NCI-H510A (cell line): ENCODE data around the gene ZNF605.
"Not testable (repeated sequence)": the region's sequence is repeated elsewhere in the genome, so short reads cannot be mapped to it uniquely, and the experiment has no call there.

ENCODE experiments used
- DNase-seq: peaks from one replicate; lab custom pipeline; 2025; lab: John Stamatoyannopoulos, UW

Gene ZNF605

DNA sequence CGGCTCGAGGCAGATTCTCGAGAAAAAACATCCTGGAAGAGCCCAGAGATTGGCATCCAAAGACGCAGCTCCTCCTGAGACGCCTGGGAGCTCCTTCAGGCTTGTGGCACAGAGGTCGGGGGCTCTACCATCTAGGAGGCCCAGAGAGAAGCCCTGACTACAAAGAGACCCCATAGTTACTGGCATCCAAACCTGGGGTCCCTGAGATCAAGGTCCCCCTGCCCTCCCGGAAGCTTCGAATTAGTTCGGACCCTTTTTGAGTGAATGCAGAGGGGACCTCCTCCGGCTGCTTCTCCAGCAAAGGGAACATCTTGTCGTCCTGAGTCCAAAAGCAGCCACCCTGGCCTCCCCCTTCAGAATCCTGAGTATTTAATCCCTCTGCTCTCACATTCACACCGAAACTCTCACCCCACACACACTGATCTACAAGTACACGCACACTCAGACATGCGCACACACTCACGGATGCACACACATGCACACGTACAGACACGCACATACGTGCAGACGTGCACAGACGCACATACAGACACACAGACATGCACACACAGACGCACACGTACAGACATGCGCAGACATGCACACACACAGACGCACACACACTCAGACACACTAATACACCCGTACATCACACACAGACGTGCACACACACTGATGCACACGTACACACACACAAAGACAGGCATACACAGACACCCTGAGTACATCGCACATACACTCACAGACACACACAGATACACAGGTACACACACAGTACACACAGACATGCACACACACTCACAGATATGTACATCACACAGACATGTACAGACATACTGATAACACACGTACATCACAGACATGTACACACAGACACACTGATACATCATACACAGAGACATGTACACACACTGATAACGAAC lies 5.9 kb downstream of the ZNF605 start:
- no peak for DNase-seq

GRCh38 chr12:132948146-132949066 lies 7.7 kb downstream of the ZNF605 start:
- DNase-seq: no peak

GRCh38 chr12:132946246-132946820 lies 9.8 kb downstream of the ZNF605 start:
- DNase-seq: no peak

- no peak for DNase-seq
These were observed 10.3 kb downstream of the ZNF605 start for GRCh38 chr12:132945806-132946205.

GRCh38 chr12:132942611-132943010 lies 13.5 kb downstream of the ZNF605 start:
- DNase-seq: no peak

- no peak for DNase-seq
These were observed 14.7 kb downstream of the ZNF605 start for GRCh38 chr12:132941336-132941954.

DNA sequence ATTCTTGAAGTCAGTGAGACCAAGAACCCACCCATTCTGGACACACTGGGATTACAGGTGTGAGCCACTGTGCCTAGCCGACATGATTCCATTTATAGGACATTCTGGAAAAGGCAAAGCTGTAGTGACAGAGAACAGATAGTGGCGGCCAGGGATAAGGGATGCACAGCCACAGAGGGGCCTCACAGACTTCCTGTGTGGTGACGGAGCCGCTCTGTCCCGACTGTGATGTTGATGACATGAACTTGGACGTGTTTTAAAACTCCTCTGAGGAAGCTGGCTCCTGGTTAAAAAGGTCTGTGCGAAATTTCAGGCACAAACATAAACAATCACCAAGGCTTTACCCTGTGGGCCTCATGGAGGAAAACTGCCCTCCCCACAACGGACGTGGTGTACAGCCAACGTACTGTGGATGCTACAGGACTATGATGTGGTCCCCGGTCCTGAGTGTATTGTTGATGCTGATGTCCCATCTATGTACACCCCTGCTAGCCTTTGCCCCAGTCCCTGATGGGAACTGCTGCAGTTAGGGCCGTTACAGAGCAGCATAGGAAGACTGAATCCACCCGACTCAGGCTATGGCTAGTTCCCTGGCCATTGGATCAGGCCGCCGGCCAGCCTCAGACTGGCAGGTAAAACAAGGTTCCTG lies 15.9 kb downstream of the ZNF605 start:
- no peak for DNase-seq

DNA sequence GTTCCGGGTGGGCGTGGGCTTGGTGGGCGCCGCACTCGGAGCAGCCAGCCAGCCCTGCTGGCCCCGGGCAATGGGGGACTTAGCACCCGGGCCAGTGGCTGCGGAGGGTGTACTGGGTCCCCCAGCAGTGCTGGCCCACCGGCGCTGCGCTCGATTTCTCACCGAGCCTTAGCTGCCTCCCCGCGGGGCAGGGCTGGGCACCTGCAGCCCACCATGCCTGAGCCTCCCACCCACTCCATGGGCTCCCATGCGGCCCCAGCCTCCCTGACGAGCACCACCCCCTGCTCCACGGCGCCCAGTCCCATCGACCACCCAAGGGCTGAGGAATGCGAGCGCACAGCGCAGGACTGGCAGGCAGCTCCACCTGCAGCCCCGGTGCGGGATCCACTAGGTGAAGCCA lies 17.3 kb downstream of the ZNF605 start:
- not testable (repeated sequence) for DNase-seq

DNA sequence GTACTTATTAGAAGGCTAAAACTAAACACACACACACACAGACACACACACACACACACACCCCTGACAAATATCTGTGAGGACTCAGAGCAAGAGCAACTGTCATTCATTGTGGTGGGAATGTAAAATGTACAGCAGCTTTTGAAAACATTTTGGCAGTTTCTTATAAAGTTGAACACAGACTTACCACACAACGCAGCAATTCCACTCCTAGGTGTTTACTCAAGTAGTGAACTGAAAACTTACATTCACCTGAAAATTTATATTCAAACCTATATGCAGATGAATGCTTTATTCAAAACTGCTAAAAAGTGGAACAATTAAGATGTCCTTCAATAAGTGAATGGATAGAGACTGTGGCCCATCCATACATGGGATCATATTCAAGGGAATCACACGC lies 18.6 kb downstream of the ZNF605 start:
- DNase-seq: no peak

GRCh38 chr12:132936921-132937320 lies 19.2 kb downstream of the ZNF605 start:
- not testable (repeated sequence) for DNase-seq

DNA sequence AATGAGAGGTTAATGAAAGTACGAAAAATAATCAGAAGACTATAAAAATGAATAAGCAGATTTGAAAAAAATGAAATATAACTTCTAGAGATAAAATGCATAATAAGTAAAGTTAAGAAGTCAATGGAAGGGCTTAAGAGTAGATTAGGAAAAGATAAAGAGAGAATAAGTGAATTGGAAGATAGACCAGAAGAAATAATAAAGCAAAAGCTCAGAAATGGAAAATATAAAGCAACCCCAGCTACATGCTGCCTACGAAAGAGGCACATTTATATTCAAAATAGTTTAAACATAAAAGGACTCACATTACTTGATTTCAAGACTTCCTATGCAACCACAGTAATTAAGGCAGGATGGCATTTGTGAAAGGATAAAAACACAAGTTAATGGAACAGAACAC lies 19.9 kb downstream of the ZNF605 start:
- no peak for DNase-seq

DNA sequence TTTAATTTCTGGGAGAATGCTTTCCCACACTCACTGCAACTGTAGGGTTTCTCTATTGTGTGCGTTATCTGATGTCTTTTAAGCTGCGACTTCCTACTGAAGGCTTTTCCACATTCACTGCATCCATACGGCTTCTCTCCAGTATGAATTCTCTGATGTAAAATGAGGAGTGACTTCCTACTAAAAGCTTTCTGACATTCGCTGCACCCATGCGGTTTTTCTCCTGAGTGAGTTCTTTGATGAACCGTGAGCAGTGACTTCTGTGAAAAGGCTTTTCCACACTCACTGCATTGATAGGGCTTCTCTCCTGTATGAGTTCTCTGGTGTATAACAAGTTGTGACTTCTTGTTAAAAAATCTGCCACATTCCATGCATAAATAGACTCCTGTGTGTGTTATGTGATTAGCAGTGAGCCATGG lies 29.7 kb downstream of the ZNF605 start:
- no peak for DNase-seq

DNA sequence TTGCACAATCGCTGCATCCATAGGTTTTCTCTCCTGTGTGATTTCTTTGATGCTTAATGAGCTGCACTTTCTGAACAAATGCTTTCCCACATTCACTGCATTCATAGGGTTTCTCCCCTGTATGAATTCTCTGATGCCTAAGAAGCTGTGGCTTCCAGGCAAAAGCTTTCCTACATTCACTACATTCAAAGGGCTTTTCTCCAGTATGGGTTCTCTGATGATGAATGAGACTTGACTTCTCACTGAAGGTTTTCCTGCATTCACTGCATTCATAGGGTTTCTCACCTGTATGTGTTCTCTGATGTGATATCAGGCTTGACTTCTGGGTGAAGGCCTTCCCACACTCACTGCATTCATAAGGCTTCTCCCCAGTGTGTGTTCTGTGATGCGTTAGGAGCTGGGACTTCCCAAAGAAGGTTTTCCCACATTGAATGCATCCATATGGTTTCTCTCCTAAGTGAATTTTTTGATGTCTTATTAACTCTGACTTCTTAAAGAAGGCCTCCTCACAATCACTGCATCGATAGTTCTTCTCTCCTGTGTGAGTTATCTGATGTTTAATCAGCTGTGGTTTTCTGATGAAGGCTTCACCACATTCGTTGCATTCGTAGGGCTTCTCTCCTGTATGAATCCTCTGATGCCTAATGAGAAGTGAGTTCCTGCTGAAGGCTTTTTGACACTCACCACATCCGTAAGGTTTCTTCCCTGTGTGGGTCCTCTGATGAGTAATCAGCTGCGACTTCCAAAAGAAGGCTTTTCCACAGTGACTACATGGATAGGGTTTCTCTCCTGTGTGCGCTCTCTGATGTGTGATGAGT lies 30.3 kb downstream of the ZNF605 start:
- DNase-seq: no peak

DNA sequence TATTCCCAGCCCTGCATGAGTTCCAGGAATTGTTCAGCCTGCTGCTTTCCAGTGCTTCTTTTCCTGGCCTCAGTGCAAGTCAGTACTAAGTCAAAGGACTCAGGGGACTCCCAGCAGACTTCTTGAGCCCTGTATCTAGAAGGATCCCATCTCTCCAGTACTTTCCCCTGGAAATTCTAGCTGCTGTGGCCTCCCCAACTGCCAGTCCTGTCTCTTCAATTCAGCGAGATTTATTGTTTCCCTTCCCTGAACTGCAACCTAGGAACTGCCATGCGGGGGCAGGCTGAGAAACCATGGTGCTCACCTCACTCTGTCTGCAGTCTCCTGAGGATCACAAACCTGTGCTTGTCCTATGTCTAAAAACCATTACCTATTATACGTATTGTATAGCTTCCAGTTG lies 31.8 kb downstream of the ZNF605 start:
- DNase-seq: no peak

DNA sequence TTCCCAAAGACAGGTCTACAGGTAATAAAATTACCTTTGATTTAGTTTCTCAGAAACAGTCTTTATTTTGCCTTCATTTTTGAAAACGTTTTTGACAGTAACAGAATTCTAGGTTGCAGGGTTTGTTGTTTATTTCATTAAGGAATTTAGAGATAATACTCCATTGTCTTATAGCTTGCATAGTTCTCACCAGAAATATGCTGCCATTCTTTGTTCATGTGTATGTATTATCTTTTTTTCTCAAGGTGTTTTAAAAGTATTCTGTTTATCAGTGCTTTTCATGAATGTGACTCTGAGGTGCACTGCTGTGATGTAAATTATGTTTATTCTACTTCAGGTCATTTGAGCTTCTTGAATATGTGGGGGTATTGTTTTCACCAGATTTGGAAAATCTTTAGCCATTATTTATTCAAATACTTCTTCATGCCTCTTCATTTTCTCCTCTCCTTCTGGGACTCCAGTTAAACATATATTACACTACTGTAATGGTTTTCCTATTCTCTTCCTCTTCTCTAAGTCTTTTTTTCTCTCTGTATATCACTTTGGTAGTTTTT lies 32.7 kb downstream of the ZNF605 start:
- no peak for DNase-seq

DNA sequence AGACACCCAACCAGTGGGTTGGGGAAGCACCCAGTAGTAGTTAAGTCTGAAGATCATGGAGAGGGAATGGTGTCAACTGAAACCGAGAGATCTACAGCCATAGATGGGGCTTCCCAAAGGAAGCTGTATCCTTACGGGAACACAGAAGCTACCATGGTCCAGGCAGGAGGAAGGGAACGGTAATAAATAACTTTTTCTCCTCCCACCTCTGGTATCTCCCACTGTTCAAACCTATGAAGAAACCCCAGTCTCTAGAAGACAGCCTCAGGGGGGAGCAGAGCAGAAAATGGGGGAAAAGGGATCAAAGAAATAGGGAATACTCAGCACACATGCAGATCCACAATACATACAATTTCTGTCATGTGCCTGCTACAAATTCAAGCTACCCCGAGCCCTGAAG lies 33.4 kb downstream of the ZNF605 start:
- no peak for DNase-seq

- DNase-seq: no peak
These were observed 34.4 kb downstream of the ZNF605 start for GRCh38 chr12:132921685-132922084.

DNA sequence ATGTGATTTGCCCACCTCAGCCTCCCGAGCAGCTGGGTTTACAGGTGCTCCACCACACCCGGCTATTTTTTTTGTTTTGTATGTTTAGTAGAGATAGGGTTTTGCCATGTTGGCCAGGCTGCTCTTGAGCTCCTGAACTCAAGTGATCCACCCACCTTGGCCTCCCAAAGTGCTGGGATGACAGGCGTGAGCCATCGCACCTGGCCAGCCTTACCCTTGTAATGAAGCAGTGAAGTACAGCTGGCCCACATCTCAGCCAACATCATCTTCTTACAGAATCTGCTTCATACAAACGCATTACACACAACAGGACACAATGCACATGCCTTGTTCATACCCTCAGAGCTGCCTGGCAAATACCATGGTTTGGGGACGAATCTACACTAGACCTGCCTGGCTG lies 37.4 kb downstream of the ZNF605 start:
- DNase-seq: no peak

DNA sequence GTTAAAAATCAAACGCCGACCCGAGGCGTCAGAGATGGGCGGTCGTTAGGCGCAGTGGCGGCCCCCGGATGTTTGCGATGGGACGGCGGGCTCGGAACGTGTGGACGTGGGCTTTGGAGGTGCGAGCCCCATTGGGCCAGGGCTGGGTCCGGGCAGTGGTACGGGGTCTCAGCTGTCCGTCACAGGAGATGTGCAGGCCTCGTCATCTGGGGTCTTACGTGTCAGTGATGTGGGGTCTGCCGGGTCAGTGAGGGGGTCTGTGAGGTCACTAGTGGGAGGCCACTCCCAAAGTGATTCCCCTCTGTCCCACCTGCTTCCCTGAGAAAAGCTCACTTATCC lies 47.1 kb downstream of the ZNF605 start:
- no peak for DNase-seq
